Activated effector memory CD4-positive, alpha-beta T cell treated with anti-CD3 and anti-CD28 coated beads, Interleukin-2, amount 50 U/mL, for 16 hours (primary cell): ENCODE data around the gene NDST3.

ENCODE experiments used
- DNase-seq: peaks from one replicate; pipeline ENCODE4 v3.0.0-alpha.2; 2020

Gene NDST3

DNA sequence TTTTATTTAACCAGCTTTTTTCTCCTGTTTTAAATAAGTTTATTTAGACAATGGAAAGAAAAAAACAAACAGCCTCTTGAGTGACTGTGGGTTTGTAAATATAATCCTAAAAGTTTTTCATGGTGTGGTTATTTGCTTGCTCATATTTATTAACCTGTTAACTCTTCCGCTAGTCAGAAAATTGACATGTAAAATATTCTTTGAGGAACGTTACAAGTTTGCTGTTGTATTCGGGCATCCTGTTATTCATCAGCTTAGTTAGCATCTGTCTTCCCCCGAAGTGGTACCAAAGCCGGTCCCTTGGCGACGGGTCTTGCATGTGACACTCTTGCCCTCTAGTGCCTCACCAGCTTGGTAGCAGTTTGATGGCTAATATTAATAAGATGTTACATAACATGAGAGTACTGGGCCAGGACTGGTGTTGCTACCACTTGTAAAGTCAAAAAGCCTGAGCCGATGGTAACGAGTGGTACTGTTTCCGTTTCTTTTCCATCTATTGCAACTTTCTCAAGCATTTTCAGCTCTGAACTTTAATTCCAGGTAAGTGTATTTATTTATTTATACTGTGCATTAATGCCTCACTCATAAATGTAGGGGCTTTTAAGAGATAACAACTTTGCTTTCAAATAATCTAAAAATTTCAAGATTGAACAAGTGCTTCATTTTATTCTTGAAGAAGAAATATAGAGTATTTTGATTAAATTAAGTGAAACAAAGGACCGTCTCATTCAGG, at the start of gene NDST3:
NDST3 (plus strand) TSS at position 434 of the 733 bp plus-strand sequence. CDS start 19,425 bp downstream, outside the sequence.
- no peak for DNase-seq

DNA sequence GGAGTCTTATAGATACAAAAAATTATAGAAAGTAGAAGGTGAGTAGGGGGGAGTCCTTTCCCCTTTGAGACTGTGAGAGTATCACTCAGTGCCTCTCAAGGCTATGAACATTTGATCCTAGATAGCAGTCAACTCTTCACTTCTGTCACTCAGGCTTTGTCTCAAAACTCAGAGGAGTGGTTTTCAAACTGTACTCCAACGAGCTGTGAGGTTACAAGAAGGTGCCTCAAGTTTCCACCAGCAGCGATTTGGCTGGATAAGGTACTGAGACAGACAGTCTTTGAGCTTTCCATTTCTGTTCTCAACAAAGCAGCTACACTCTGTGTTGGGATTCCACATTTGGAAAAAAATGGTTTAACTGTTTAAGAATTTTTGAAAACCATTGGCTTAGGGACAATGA, 48.0 kb upstream of the NDST3 start:
- no peak for DNase-seq

GRCh38 chr4:117987464-117987863, 46.8 kb upstream of the NDST3 start:
- no peak for DNase-seq

DNA sequence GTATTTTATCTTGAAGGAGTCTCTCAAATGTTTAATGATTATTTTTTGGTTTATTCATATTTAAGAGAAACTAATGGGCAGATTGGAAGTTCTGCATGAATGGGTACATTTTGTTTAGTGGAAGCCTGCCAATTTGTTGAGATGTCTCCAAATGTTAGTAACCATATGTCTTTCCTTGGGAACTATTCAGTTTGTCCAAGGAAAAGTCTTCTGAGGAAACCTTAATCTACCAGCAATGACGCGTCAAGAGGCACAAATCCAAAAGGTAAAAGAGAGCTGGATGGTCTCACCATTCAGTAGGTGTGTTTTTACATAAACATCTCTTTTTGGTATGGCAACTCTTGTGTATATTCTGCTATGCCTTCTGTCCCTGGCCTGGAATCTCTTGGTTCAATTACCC, 37.4 kb upstream of the NDST3 start:
- DNase-seq: no peak

- no peak for DNase-seq
Observed at GRCh38 chr4:118004088-118004487, 30.2 kb upstream of the NDST3 start.

DNA sequence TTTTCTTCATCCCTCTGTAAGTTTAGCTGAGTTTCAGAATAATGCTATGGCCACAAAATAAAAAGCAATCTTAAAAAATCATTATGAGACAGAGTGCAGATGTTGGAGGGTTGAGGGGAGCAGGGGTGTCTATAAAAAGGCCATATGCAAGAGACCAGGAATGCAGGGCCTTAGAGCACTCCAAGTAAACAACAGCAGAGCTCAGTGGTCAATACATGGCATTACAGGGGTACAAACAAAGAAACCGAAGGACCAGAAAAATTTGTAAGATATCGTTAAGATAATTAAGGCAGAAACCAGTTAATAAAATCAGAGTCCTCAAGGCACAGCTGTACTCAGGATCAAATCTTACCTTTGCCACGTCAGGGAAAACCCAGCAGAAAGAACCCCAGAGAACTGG, 28.4 kb upstream of the NDST3 start:
- no peak for DNase-seq

GRCh38 chr4:118012142-118012541, 22.1 kb upstream of the NDST3 start:
- no peak for DNase-seq

- DNase-seq: no peak
Observed at GRCh38 chr4:118014831-118015230, 19.5 kb upstream of the NDST3 start.

DNA sequence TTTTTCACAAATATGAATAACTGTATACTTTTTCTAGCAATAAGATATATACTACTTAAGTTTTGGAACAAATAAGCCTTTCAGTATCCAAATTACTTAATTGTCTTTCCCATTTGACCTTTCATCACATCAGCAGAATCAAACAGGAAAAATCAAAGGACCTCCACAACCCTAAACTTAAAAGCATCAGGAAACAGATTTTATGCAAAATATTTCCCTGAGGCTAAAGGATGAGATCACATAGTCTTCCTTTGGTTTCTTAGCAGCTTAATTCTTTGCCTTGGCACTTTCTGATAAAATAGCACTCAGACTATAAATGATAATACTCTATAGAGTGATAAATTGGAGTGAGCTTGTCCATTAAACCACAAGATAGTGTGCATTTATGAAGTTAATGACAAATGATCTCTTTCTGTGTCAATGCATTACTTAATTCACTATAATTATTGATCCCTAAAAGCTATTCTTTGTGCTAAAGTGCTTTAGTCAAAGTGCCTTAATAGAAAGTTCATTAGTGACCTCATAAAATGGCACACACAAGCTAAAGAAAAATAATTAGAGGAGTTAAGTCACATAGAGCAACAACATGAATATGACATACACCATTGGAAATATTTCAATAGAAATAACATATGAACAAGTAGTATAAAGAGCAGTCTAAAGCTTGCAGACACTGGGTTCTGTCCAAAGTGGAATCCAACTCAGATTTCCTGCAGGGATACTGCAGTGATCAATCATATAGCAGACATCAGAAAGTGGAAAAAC, 15.7 kb upstream of the NDST3 start:
- DNase-seq: no peak

GRCh38 chr4:118026806-118027205, 7.5 kb upstream of the NDST3 start:
- no peak for DNase-seq

DNA sequence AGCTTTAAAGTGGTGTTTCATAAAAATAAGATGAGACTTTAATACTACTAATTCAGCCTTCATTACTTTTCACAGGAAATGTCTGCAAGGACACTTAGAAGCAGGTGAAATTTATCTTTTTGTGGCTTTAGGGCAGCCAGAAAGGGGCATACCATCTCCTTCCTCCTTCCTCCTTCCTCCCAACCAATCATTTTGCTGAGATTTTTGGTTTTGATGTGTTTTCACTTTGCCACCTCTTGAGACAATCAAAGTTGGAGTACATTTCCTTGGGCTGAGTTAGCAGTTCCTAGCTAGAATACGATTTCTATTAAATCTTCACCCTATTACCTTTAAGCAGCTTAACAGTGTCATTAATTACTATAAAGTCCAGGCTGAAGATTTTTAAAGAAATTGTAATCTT, 5.1 kb upstream of the NDST3 start:
- DNase-seq: no peak

- no peak for DNase-seq
Observed at GRCh38 chr4:118032691-118033090, 1.6 kb upstream of the NDST3 start.

DNA sequence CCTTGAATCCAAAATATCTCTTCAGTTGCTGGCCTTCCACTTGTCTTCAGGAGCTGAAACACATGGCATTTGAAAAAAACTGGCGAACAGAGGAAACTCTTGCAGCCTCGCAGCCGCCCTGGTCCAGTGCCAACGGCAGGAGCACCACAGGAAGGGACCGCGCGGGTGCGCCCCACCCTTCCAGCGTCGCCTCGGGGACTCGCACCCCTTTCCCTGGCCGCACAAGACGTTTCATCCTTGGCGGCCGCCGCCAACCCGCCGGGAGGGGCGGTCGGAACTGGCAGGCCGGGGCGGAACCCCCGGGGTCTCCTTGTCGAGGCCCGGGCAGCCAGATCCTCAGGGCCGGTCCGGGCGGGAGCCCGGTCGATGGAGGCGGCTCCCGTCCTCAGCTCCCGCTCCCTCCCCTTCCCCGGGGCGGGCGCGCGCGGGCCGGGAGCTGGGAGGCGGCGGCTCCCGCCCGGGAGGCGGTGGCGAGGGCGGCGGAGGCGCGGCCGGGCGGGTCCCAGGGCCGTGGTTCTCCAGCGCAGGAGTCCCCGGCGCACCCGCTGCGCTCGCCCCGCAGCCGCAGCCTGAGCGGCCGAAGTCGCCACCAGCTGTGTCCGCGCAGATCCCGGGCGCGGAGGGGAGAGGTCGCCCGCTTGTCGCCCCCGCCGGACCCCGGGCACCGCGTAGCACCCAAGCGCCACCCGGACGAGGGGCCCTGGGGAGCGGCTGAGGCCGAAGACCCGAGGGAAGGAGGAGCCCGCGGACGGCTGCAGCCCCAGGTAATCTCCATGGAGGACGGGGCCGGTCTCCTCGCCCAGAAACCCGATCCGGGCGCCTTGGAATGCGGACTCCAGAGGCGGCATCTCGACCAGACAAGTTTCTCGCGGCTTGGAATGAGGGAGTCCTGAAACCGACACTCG, 886 bp upstream of the NDST3 start:
- DNase-seq: no peak

DNA sequence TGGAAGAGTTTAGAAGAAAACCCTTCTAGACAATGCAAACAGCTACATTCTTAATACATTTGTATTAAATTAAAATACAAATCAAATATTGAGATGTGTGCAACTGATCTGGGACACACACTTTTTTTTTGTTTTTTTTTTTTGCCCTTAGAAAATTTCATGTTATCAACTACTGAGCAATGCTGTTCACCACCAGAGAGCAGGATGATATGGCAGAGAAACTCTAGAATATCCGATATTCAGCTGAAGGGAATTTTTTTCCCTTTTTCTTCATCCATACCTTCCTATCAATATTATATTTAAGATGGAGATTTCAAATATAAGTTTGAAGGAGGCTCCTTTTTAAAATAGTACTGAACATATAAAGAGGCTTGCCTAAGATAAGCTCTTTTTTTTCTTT, 1.0 kb downstream of the NDST3 start:
- no peak for DNase-seq

GRCh38 chr4:118036336-118036735, 2.0 kb downstream of the NDST3 start:
- no peak for DNase-seq

GRCh38 chr4:118037955-118038354, 3.7 kb downstream of the NDST3 start:
- no peak for DNase-seq

DNA sequence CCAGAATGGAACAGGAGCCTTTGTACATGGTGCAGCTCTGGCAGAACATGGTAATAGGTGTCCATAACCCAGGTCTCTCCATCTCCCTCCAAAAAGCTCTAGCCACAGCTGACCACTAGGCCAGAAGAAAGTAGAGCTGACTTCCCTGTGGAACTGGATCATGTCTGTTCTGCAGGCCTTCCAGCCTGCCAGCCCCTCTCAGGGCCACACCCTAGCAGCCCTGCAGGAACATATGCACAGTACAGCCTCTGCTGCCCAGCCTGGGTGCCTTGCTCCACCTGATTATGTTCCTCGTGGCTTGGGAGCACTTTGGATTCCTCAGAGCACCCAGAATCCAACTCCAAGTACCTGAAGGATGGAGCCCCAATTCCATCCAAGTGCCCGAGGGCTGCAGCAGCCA, 12.0 kb downstream of the NDST3 start:
- no peak for DNase-seq

DNA sequence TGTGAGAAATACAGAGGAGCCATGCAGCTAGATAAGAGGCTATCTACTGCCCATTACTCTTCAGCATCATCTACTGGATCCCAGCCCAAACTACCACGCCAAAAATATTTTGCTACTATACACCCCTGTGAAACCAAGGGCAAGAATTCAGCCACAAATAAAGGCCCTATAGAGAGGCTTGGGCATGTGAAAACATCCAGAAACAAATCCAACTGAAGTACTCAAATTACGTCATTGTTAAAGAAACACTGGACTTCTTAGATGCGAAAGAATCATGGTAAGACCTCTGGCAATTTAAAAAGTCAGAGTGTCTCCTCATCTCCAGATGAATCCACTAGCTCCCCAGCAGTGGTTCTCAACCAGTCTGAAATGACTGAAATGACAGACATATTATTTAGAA, 12.8 kb downstream of the NDST3 start:
- DNase-seq: no peak

DNA sequence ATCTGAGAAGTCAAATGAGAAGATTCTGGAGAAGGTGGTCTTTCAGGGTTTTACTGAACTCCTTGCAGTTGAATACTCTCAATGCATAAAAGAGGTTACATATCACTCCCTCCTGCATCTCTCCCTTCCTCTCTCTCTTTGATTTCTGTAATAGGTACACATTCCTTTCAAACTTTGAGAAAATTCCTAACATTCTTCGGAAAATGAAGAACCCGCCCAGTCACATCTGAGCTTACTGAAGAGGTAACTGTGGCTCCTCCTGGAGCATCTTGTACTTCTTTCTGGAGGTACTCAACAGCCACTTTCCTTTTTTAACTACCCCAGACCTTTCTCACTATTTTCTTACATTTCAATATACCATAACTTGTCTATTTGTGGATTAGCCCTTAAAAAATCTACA, 24.7 kb downstream of the NDST3 start:
- DNase-seq: no peak

GRCh38 chr4:118059397-118059796, 25.1 kb downstream of the NDST3 start:
- DNase-seq: no peak

GRCh38 chr4:118076958-118077766, 42.9 kb downstream of the NDST3 start:
- no peak for DNase-seq

- no peak for DNase-seq
Observed at GRCh38 chr4:118077767-118078105, 43.5 kb downstream of the NDST3 start.

- DNase-seq: no peak
Observed at GRCh38 chr4:118081434-118081833, 47.1 kb downstream of the NDST3 start.
